ENCODE results near the gene RIC8B. TPM values are rescaled to one million over a fixed set of nuclear protein-coding genes. Genes with fewer than 3 reads are reported as not detected.

RIC8B gene
- total RNA-seq, 6 experiments from 2014 or later = 5.9 to 10.6 (median 6.5) TPM

DNA sequence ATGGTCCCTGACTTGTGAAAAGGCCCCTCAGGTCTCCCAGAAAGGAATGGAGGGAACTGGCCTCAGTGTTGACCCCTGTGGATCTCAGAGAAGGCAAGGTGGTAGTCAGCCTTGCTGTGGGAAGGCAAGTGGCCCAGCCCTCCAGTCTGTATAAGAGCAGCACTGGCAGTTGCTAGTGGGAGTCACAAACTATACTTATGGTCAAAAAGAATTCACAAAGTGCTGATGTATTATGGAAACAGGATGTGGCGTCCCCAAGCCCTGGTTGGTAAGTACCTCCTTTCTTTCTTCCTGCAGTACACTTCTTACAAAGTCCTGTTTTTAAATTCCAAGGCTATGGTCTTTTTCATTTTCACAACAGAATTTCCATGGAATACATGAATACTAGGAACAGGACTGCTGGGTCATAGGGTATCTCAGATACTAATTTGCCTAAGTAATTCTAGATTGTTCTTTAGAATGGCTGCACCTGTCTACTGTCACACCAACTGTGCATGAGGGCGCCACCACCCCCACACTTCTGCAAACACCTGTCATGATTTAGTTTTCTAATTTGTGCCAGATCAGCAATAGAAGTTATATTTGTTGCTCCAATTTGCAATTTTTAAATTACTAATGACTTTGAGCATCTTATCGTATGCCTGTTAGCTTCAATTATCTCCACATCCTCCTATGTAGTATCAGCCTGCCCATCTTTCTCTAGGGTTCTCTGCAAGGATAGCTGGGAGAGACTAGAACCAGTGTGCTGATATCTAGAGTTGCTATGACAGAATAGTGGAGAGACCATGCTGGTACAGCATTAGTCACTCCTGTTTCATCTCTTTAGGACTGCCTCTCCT is 140.5 kb downstream of the RIC8B start:
- intact Hi-C loops (cut with DNase I) = no loop called here
- H3K9me3 ChIP-seq = no peaks in the 10 kb centered on the region
- TF ChIP-seq POLR2A (IDR thresholded peaks at IDR 0.05) = no peak
- TF ChIP-seq, protein P1, sequence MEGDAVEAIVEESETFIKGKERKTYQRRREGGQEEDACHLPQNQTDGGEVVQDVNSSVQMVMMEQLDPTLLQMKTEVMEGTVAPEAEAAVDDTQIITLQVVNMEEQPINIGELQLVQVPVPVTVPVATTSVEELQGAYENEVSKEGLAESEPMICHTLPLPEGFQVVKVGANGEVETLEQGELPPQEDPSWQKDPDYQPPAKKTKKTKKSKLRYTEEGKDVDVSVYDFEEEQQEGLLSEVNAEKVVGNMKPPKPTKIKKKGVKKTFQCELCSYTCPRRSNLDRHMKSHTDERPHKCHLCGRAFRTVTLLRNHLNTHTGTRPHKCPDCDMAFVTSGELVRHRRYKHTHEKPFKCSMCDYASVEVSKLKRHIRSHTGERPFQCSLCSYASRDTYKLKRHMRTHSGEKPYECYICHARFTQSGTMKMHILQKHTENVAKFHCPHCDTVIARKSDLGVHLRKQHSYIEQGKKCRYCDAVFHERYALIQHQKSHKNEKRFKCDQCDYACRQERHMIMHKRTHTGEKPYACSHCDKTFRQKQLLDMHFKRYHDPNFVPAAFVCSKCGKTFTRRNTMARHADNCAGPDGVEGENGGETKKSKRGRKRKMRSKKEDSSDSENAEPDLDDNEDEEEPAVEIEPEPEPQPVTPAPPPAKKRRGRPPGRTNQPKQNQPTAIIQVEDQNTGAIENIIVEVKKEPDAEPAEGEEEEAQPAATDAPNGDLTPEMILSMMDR (IDR thresholded peaks at IDR 0.05) = no peak
- no peak for DNase-seq
- H3K27ac ChIP-seq = no peak overlapping the region
- H3K4me3 ChIP-seq = no peak overlapping the region
- no peaks in the 10 kb centered on the region for H3K4me1 ChIP-seq
- no peaks in the 10 kb centered on the region for H3K36me3 ChIP-seq
- no peak for ATAC-seq
- WGBS (ENCODE audit: insufficient coverage, low coverage, low lambda C conversion rate, missing lambda C conversion rate) = 64% methylated on average over 3 of the region's 3 CpGs
- no peaks in the 10 kb centered on the region for H3K27me3 ChIP-seq

DNA sequence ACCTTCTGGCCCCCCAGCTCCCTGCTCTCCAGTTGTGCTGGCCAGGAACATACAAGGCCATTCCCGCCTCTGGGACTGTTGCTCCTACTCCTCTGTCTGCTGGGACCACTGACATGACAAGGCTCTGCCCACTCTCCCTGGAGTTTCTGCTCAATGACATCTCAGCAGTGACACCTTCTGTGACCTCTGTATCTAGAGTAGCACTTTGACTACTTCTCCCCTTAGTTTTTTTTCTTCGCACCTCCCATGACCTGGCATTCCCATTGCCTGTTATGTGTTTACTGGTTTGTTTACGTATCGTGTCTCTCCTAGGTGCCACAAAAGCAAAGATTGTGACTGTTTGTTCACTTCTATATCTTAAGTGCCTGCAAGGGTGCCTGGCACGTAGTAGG is 141.1 kb downstream of the RIC8B start:
- DNase-seq = no peak
- Histone ChIP-seq H3K4me1 (no peaks in the 10 kb centered on the region), H3K36me3 (no peaks in the 10 kb centered on the region), H3K9me3 (no peaks in the 10 kb centered on the region), H3K4me3 (no peak overlapping the region), H3K27ac (no peak overlapping the region), H3K27me3 (no peaks in the 10 kb centered on the region)
- intact Hi-C loops (cut with DNase I) = no loop called here
- no peak for TF ChIP-seq POLR2A (IDR thresholded peaks at IDR 0.05)
- TF ChIP-seq, protein P1 (IDR thresholded peaks at IDR 0.05) = no peak
- no peak for ATAC-seq
- WGBS (ENCODE audit: insufficient coverage, low coverage, low lambda C conversion rate, missing lambda C conversion rate) = 70% methylated on average over 5 of the region's 5 CpGs

DNA sequence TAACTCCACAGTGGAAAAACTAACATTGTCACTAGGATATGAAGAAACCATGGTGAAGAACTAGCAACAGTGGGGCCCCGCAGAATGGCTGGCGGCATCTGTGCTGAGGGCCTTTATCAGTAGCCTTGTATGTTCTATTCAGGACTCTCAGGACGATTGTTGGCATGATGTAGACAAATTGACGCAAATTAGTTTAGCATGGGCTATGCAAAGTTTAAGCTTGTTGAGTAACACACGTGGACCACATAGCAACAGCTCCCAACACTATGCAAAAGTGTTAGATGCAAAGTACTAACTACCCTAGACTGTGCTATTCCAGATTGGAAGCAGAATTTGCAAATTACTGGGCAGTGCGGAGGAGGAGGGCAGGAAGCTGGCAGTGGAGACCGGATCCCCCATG is 143.0 kb downstream of the RIC8B start:
- Histone ChIP-seq H3K9me3 (no peaks in the 10 kb centered on the region), H3K4me3 (no peak overlapping the region), H3K27ac (no peak overlapping the region), H3K4me1 (no peaks in the 10 kb centered on the region), H3K36me3 (no peaks in the 10 kb centered on the region), H3K27me3 (no peaks in the 10 kb centered on the region)
- DNase-seq (no peak), ATAC-seq (peak in 2 of 4 donors; percentile 27 to 40)
- TF ChIP-seq POLR2A (IDR thresholded peaks at IDR 0.05) = no peak
- TF ChIP-seq, protein P1 (IDR thresholded peaks at IDR 0.05) = no peak
- intact Hi-C loops (cut with DNase I) = no loop called here
- 51% methylated on average over 6 of the region's 7 CpGs for WGBS (ENCODE audit: insufficient coverage, low coverage, low lambda C conversion rate, missing lambda C conversion rate)

DNA sequence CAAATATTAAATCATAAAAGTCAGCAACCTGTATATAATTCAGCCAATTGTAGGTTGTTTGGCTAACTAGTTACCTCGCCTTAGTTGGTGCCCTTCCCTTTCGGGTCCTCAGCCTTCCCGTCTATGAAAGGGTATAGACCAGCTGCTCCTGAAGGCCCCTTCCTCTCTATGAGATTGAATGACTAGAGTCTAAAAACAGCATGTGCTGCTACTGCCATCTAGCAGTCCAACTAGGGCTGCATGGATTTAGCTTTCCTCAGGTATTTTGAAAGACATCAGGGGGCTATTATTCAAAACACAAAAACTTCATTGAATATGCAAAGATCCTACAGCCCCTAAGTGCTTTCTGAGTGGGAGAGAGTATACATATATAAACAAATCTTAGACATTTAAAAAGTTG is 144.3 kb downstream of the RIC8B start:
- peak in 1 of 4 donors; percentile 55 for ATAC-seq
- H3K27me3 ChIP-seq = no peaks in the 10 kb centered on the region
- TF ChIP-seq, protein P1 (IDR thresholded peaks at IDR 0.05) = peak in 3 of 4 donors; percentile 31 to 51 (median 48)
- TF ChIP-seq POLR2A (IDR thresholded peaks at IDR 0.05) = no peak
- no peaks in the 10 kb centered on the region for H3K36me3 ChIP-seq
- intact Hi-C loops (cut with DNase I) = no loop called here
- no peak for DNase-seq
- no peak overlapping the region for H3K27ac ChIP-seq
- WGBS (ENCODE audit: insufficient coverage, low coverage, low lambda C conversion rate, missing lambda C conversion rate) = 17% methylated on average over 3 of the region's 3 CpGs
- H3K4me1 ChIP-seq = no peaks in the 10 kb centered on the region
- H3K4me3 ChIP-seq = no peak overlapping the region
- no peaks in the 10 kb centered on the region for H3K9me3 ChIP-seq
